Lung (tissue), 12 donors: ENCODE data around the gene ACER3. TPM values are rescaled to one million over a fixed set of nuclear protein-coding genes. Genes with fewer than 3 reads are reported as not detected.

Experiments
- ATAC-seq: fragments of 200-7000 bp; cut with Tn5 transposase; one replicate; pipeline ENCODE4 v1.9.1; 2020; ENCODE audit warnings: moderate number of reproducible peaks; ENCODE audit not compliant: insufficient read depth, low FRiP score
- DNase-seq, 3 donors: peaks; one replicate each; pipeline ENCODE4 v3.0.0-alpha.2; 2013 to 2017
- H3K27ac ChIP-seq, 2 donors: one replicate each; pipeline ENCODE4 v1.5.1; 2013; ENCODE audit warnings: mild to moderate bottlenecking in 2 of 2, moderate library complexity in 2 of 2, control low read depth in 1 of 2, inconsistent platforms in 1 of 2, low read depth in 1 of 2, low read length in 1 of 2
- H3K27me3 ChIP-seq, 3 donors: one replicate each; pipeline ENCODE4 v1.5.1; 2013; ENCODE audit warnings: low read length in 2 of 3; ENCODE audit not compliant: control insufficient read depth in 3 of 3, insufficient read depth in 3 of 3
- H3K36me3 ChIP-seq, 4 donors: one replicate each; pipeline ENCODE4 v1.5.1; 2013; ENCODE audit warnings: low read length in 4 of 4, mild to moderate bottlenecking in 1 of 4, moderate library complexity in 1 of 4; ENCODE audit not compliant: control insufficient read depth in 4 of 4, insufficient read depth in 4 of 4
- H3K4me1 ChIP-seq, 5 donors: one replicate each; pipeline ENCODE4 v1.5.1; 2013; ENCODE audit warnings: low read length in 5 of 5, mild to moderate bottlenecking in 2 of 5, moderate library complexity in 1 of 5; ENCODE audit not compliant: control insufficient read depth in 5 of 5, insufficient read depth in 5 of 5
- H3K4me3 ChIP-seq: one replicate; pipeline ENCODE4 v1.5.1; 2013; ENCODE audit warnings: mild to moderate bottlenecking, control low read depth, moderate library complexity
- H3K9ac ChIP-seq, 2 donors: one replicate each; pipeline ENCODE4 v1.5.1; 2013; ENCODE audit warnings: low read length in 2 of 2, control low read depth in 1 of 2; ENCODE audit not compliant: insufficient read depth in 1 of 2
- H3K9me3 ChIP-seq, 4 donors: one replicate each; pipeline ENCODE4 v1.5.1; 2013; ENCODE audit warnings: low read length in 3 of 4, mild to moderate bottlenecking in 1 of 4, moderate library complexity in 1 of 4; ENCODE audit not compliant: control insufficient read depth in 4 of 4, insufficient read depth in 3 of 4
- CTCF ChIP-seq: IDR thresholded peaks from 2 replicates; pipeline ENCODE4 v1.5.1; 2012; ENCODE audit warnings: mild to moderate bottlenecking; ENCODE audit errors: control extremely low read depth, extremely low read depth
- WGBS, 2 donors: extraction: QIAGEN DNeasy Blood & Tissue Kit; methylation state at CpG; one replicate each; pipeline ENCODE4 v1.1.7; 2013; 5-methylcytosine and 5-hydroxymethylcytosine counted together
- polyA plus RNA-seq, 2 donors: library from polyadenylated mRNA; stranded (reverse); fragments of 200-250 nt; gene quantifications; one replicate each; pipeline ENCODE4 v1.2.1, GENCODE V29; 2013
- total RNA-seq, 2 donors: library from RNA; depleted of rRNA in 1 of 2; stranded (reverse); fragments of >200 nt in 1 of 2; gene quantifications; one replicate each; pipeline ENCODE4 v1.2.1, GENCODE V29; 2014 to 2021
- donor health status: control.
- donor health status: control.
- donor health status: Bipolar disorder and iron deficiency.
- donor health status: healthy.
- donor health status: DM: yes; HTN: yes; CAD: no.

ACER3 gene
- total and polyA plus RNA-seq, 4 donors, result 7.9 to 37.0 (median 12.7) TPM

GRCh38 chr11:77065878-77066228 lies 205.1 kb downstream of the ACER3 start:
- DNase-seq (peak; percentile 73 to 82 (median 76)), ATAC-seq (peak; percentile 2)
- H3K4me1 ChIP-seq, result peaks cover 0 to 23% (median 6%) of the 10 kb centered on the region in 5 donors
- H3K4me3 ChIP-seq, result no peak overlapping the region
- H3K9me3 ChIP-seq, result no peaks in the 10 kb centered on the region
- H3K27ac ChIP-seq, result peak overlapping the region; percentile 86 to 94
- no peaks in the 10 kb centered on the region for H3K27me3 ChIP-seq
- WGBS, 2 donors, result 15 to 31% methylated on average over 14 of the region's 14 CpGs
- H3K36me3 ChIP-seq, result no peaks in the 10 kb centered on the region
- TF ChIP-seq CTCF, result no peak
- H3K9ac ChIP-seq, result peak overlapping the region; percentile 59 to 90

GRCh38 chr11:77066229-77067042 lies 205.7 kb downstream of the ACER3 start, which contains the start of gene CAPN5:
Gene CAPN5 (plus strand): TSS chr11:77066971. CDS start chr11:77084887, 17,916 bp downstream.
- 0 to 1% methylated on average over 52 to 69 of the region's 69 CpGs for WGBS, 2 donors
- DNase-seq (peak; percentile 97 to 98 (median 97)), ATAC-seq (peak; percentile 98)
- peak within 1 kb of the TSS; percentile 86 to 94 for H3K27ac ChIP-seq
- H3K4me1 ChIP-seq, result peaks cover 0 to 23% (median 6%) of the 10 kb centered on the region in 5 donors
- no peak for TF ChIP-seq CTCF
- H3K9ac ChIP-seq, result peak within 1 kb of the TSS; percentile 59 to 90
- peak within 1 kb of the TSS; percentile 72 for H3K4me3 ChIP-seq
- H3K27me3 ChIP-seq, result no peaks in the 10 kb centered on the region
- no peaks in the 10 kb centered on the region for H3K9me3 ChIP-seq
- H3K36me3 ChIP-seq, result no peaks in the 10 kb centered on the region

GRCh38 chr11:77067861-77068443 lies 207.2 kb downstream of the ACER3 start:
- Histone ChIP-seq H3K4me3 (no peak overlapping the region), H3K27ac (no peak overlapping the region), H3K36me3 (no peaks in the 10 kb centered on the region), H3K9me3 (no peaks in the 10 kb centered on the region), H3K9ac (no peak overlapping the region), H3K4me1 (peaks cover 0 to 33% (median 13%) of the 10 kb centered on the region in 5 donors), H3K27me3 (no peaks in the 10 kb centered on the region)
- TF ChIP-seq CTCF, result no peak
- ATAC-seq (no peak), DNase-seq (peak in 1 of 3 donors; percentile 6)
- WGBS, 2 donors, result 90 to 93% methylated on average over 8 of the region's 8 CpGs
